GM20000 (cell line): Measurements from ENCODE around the gene ELMO1.

Source experiments
- DNase-seq: peaks from one replicate; pipeline ENCODE4 v3.0.0; 2012; ENCODE audit warnings: low spot score
- TF ChIP-seq, protein P1 (sequence below): IDR thresholded peaks from 2 replicates; pipeline ENCODE4 v1.5.1; 2012; ENCODE audit warnings: mild to moderate bottlenecking, control low read depth; ENCODE audit errors: extremely low read depth, missing control alignments

The ELMO1 gene

DNA sequence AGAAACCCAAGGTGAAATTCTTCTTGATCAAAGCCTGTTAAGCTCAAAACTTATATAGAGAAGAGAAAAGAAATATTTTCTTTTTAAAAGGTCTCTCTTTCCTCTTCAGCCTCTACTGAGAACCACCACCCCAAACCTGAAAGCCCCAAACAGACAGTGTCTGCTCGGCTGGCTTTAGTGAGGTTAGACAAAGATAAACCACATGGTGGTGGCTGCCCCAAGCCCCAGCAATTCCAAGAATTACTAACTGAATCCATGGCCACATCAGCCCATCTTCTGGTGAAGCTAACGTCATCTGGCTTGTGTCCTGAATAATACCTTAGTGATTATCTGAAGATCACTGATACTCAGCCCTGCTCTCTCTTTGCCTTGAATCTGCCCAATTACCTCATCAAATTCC is 275.0 kb downstream of the ELMO1 start:
- TF ChIP-seq, protein P1, sequence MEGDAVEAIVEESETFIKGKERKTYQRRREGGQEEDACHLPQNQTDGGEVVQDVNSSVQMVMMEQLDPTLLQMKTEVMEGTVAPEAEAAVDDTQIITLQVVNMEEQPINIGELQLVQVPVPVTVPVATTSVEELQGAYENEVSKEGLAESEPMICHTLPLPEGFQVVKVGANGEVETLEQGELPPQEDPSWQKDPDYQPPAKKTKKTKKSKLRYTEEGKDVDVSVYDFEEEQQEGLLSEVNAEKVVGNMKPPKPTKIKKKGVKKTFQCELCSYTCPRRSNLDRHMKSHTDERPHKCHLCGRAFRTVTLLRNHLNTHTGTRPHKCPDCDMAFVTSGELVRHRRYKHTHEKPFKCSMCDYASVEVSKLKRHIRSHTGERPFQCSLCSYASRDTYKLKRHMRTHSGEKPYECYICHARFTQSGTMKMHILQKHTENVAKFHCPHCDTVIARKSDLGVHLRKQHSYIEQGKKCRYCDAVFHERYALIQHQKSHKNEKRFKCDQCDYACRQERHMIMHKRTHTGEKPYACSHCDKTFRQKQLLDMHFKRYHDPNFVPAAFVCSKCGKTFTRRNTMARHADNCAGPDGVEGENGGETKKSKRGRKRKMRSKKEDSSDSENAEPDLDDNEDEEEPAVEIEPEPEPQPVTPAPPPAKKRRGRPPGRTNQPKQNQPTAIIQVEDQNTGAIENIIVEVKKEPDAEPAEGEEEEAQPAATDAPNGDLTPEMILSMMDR: no peak
- DNase-seq: no peak

DNA sequence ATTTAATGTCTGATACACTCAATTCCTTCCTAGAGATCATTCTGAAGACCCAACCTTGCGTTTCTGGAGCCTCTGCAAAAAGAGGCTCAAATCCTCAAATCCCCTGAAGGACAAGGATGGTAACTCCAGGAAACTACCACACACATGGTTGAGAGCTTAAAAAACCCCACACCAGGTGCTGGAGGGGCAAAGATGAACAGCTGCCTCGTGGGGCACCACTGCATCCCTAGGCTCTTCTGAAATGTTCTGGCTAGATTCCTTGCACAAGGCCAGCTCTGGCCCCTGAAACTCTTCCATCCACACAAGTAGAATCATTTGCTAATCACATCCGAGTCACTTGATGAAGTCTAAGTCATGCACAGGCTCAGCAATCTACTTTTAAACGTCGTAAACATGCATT is 286.6 kb downstream of the ELMO1 start:
- no peak for DNase-seq
- TF ChIP-seq, protein P1: no peak

DNA sequence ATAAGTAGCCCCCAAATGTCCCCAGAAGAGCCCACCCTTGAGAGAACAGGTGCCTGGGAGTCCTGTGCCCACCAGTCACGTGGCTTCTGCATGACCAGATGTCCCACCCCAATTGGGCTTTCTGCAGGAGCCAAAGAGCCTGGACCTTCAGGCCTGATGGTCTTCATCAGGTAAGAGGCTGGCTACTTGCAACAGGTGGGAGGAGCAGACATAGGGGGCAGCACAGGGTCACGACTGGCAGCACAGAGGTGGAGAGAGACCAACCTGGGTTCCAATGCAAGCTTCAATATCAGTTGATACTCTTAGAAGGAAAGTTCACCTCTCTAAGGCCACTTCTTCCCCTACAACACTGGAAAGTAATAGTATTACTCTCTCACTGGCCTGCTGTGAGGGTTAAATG is 288.0 kb downstream of the ELMO1 start:
- no peak for DNase-seq
- TF ChIP-seq, protein P1: no peak

DNA sequence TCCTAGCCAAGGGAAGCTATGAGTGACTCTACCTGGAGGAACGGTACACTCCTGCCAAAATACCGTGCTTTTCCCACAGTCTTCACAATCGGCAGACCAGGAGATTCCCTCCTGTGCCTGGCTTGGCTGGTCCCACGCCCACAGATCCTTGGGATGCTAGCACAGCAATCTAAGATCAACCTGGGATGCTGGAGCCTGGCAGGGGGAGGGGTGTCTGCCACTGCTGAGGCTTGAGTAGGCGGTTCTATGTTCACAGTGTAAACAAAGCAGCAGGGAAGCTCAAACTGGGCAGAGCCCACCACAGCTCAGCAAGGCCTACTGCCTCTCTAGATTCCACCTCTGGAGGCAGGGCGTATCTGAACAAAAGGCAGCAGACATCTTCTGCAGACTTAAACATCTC is 295.3 kb downstream of the ELMO1 start:
- TF ChIP-seq, protein P1: no peak
- DNase-seq: no peak

DNA sequence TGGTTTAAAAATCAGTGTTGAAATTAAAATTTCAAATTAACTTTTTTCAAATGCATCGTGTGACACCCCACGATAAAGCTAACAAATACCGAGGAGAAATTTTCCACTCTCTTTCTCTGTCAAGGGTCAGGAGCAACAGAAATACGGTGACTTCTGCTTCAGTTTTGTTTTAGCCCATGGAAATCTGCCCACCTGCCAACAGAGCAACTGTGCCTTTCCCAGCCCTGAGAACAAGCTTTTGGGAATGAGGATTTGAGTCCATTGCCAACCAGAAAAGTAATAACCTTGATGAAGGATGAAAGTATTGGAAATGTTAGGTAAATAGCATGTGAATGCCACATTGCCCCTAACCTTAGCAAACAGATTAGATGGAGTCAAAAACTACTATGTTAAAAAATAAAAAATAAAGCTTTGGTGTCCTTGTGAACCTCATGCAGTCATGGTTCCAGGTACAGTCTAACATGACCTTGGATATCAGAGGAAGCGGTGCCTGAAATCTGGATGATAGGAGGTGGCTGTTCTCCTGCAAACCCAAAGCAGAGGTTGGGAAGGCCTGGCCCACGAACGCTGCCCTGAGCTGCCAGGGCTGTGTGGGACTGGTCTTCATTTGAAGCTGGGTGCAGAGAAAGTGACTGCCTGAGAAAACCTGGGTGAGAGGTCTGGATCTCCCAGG is 296.8 kb downstream of the ELMO1 start:
- TF ChIP-seq, protein P1: no peak
- DNase-seq: no peak

DNA sequence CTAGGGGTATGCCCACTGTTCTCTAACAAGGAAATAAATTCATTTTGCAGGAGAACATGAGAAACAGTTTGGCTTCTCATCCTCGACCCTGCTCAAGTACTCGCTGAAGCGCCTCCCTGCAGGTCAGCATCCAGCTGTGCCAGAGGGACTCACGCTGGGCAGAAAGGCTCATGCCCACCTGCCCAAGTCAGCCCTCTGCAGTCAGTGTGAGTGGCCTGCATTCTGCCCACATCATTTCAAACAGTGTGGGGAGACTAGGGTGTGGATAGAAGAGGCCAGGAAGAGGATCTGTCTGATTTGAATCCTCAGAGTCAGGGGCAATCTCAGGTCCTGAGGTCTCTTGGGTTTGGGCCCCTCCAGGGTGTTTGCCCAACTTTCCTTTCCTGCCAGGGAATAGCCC is 297.8 kb downstream of the ELMO1 start:
- TF ChIP-seq, protein P1: no peak
- no peak for DNase-seq

DNA sequence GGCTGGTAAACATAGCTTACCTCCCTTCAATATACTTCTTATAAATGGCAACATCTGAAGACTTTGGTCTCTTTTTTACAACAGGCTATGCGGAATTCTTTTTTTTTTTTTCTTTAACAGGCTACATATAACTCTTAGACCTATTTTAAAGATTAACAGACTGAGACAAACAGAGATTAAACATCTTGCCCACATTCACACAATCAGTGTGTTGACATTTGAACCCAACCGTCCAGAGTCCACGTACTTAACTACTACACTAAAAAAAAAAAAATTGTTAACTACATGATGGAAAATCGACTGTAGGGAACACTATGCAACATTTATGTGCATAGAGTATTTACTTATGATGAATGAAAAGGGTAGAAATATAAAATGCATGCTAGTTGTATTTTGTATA is 298.5 kb downstream of the ELMO1 start:
- TF ChIP-seq, protein P1: no peak
- no peak for DNase-seq
